Hypothalamus (tissue), 51 donors: Measurements from ENCODE around the gene KPNA4.
"Not testable (repeated sequence)": the region's sequence is repeated elsewhere in the genome, so short reads cannot be mapped to it uniquely, and the experiment has no call there.

Source experiments
- DNase-seq, 51 donors: peaks; one replicate each; lab custom pipeline; 2025; lab: John Stamatoyannopoulos, UW

The KPNA4 gene

GRCh38 chr3:160573955-160574525 lies 8.7 kb upstream of the KPNA4 start:
- DNase-seq: not testable (repeated sequence)

- no peak for DNase-seq
These were observed 4.7 kb upstream of the KPNA4 start for GRCh38 chr3:160569894-160570652.

- DNase-seq: no peak
These were observed 3.6 kb upstream of the KPNA4 start for GRCh38 chr3:160568989-160569388.

GRCh38 chr3:160567774-160568173 lies 2.4 kb upstream of the KPNA4 start:
- no peak for DNase-seq

GRCh38 chr3:160566499-160566898 lies 1.1 kb upstream of the KPNA4 start:
- DNase-seq: no peak

GRCh38 chr3:160564949-160565441 lies 376 bp downstream of the KPNA4 start:
- peak in 28 of 51 donors; percentile 38 to 91 (median 66) for DNase-seq

GRCh38 chr3:160564258-160564911 lies 986 bp downstream of the KPNA4 start:
- DNase-seq: peak in 18 of 51 donors; percentile 7 to 56 (median 32)

- no peak for DNase-seq
These were observed 2.4 kb downstream of the KPNA4 start for GRCh38 chr3:160562952-160563351.

- no peak for DNase-seq
These were observed 7.8 kb downstream of the KPNA4 start for GRCh38 chr3:160557571-160557970.

- DNase-seq: no peak
These were observed 9.2 kb downstream of the KPNA4 start for GRCh38 chr3:160556141-160556540.

- no peak for DNase-seq
These were observed 10.4 kb downstream of the KPNA4 start for GRCh38 chr3:160554980-160555379.

GRCh38 chr3:160553827-160554226 lies 11.5 kb downstream of the KPNA4 start:
- no peak for DNase-seq

- no peak for DNase-seq
These were observed 18.6 kb downstream of the KPNA4 start for GRCh38 chr3:160546727-160547126.

- no peak for DNase-seq
These were observed 19.9 kb downstream of the KPNA4 start for GRCh38 chr3:160545504-160545871.

GRCh38 chr3:160544844-160545503 lies 20.4 kb downstream of the KPNA4 start:
- no peak for DNase-seq

GRCh38 chr3:160540551-160540950 lies 24.8 kb downstream of the KPNA4 start:
- DNase-seq: no peak

- DNase-seq: no peak
These were observed 26.5 kb downstream of the KPNA4 start for GRCh38 chr3:160538895-160539294.

- DNase-seq: no peak
These were observed 27.6 kb downstream of the KPNA4 start for GRCh38 chr3:160537729-160538128.

GRCh38 chr3:160532371-160532770 lies 33.0 kb downstream of the KPNA4 start:
- no peak for DNase-seq

GRCh38 chr3:160531311-160531710 lies 34.1 kb downstream of the KPNA4 start:
- no peak for DNase-seq

- DNase-seq: not testable (repeated sequence)
These were observed 49.0 kb downstream of the KPNA4 start for GRCh38 chr3:160516391-160516790.
